Activated naive CD4-positive, alpha-beta T cell treated with anti-CD3 and anti-CD28 coated beads for 36 hours (primary cell): ENCODE measurements around the gene CRYBA4. TPM values are rescaled to one million over a fixed set of nuclear protein-coding genes. Genes with fewer than 3 reads are reported as not detected.
"Not testable (repeated sequence)": the region's sequence is repeated elsewhere in the genome, so short reads cannot be mapped to it uniquely, and the experiment has no call there.

ENCODE experiments used
- CTCF ChIA-PET: fragments of 350-600 bp; sonication (Branson Sonifier 250); formaldehyde crosslinking; loops from one replicate; lab custom pipeline; 2021; ENCODE audit warnings: antibody characterized with exemption; lab: Charles Lee
- DNase-seq: peaks from one replicate; pipeline ENCODE4 v3.0.0-alpha.2; 2020
- H3K27ac Mint-ChIP-seq: one replicate; pipeline ENCODE4 v1.8.0; 2021; ENCODE audit warnings: mild to moderate bottlenecking, mixed read lengths
- H3K27me3 Mint-ChIP-seq: one replicate; pipeline ENCODE4 v1.8.0; 2021; ENCODE audit warnings: low read depth, mixed read lengths
- H3K36me3 Mint-ChIP-seq: one replicate; pipeline ENCODE4 v1.8.0; 2021; ENCODE audit warnings: low read depth, mixed read lengths
- H3K4me1 Mint-ChIP-seq: one replicate; pipeline ENCODE4 v1.8.0; 2021; ENCODE audit warnings: low read depth, mixed read lengths
- H3K4me3 Mint-ChIP-seq: one replicate; pipeline ENCODE4 v1.8.0; 2021; ENCODE audit warnings: mild to moderate bottlenecking, moderate library complexity, mixed read lengths
- H3K9me3 Mint-ChIP-seq: one replicate; pipeline ENCODE4 v1.8.0; 2021; ENCODE audit warnings: mixed read lengths
- intact Hi-C: fragments of 100-400 bp; cut with micrococcal nuclease; formaldehyde crosslinking; loops from one replicate; pipeline ENCODE4 v1.15.1; 2023
- total RNA-seq, 2 experiments: library from RNA; stranded (reverse); gene quantifications; one replicate each; pipeline ENCODE4 v1.2.3, GENCODE V29; 2021

Gene CRYBA4
- total RNA-seq, 2 experiments from 2014 or later: not detected

GRCh38 chr22:26602127-26602526 is 19.6 kb upstream of the CRYBA4 start:
- intact Hi-C loops: no loop called here
- CTCF ChIA-PET: no interaction called here
- Mint-ChIP-seq H3K4me1 (peaks cover 2% of the 10 kb centered on the region), H3K4me3 (no peak overlapping the region), H3K36me3 (no peaks in the 10 kb centered on the region), H3K27me3 (no peaks in the 10 kb centered on the region), H3K9me3 (no peaks in the 10 kb centered on the region), H3K27ac (no peak overlapping the region)
- DNase-seq: no peak

- Mint-ChIP-seq H3K4me3 (no peak overlapping the region), H3K27ac (no peak overlapping the region), H3K36me3 (no peaks in the 10 kb centered on the region), H3K9me3 (no peaks in the 10 kb centered on the region), H3K4me1 (peaks cover 2% of the 10 kb centered on the region), H3K27me3 (no peaks in the 10 kb centered on the region)
- intact Hi-C loops: no loop called here
- DNase-seq: no peak
- CTCF ChIA-PET: no interaction called here
Measured at GRCh38 chr22:26604368-26604767, 17.4 kb upstream of the CRYBA4 start.

- no peak overlapping the region for H3K4me3 Mint-ChIP-seq
- intact Hi-C loops: no loop called here
- H3K27me3 Mint-ChIP-seq: no peaks in the 10 kb centered on the region
- H3K9me3 Mint-ChIP-seq: no peaks in the 10 kb centered on the region
- H3K36me3 Mint-ChIP-seq: no peaks in the 10 kb centered on the region
- CTCF ChIA-PET: no interaction called here
- no peak for DNase-seq
- peak overlapping the region; percentile 8 for H3K27ac Mint-ChIP-seq
- H3K4me1 Mint-ChIP-seq: peaks cover 8% of the 10 kb centered on the region
Measured at GRCh38 chr22:26606611-26607010, 15.2 kb upstream of the CRYBA4 start.

- no peaks in the 10 kb centered on the region for H3K27me3 Mint-ChIP-seq
- CTCF ChIA-PET: interaction anchor here (0.6 kb wide), 1 partner anchor 607 kb away, joined by 5 read pairs; no protein-coding TSS in a partner anchor
- intact Hi-C loops: no loop called here
- no peak overlapping the region for H3K4me3 Mint-ChIP-seq
- H3K9me3 Mint-ChIP-seq: no peaks in the 10 kb centered on the region
- peaks cover 8% of the 10 kb centered on the region for H3K4me1 Mint-ChIP-seq
- H3K27ac Mint-ChIP-seq: no peak overlapping the region
- H3K36me3 Mint-ChIP-seq: no peaks in the 10 kb centered on the region
- DNase-seq: no peak
Measured at GRCh38 chr22:26608129-26608528, 13.6 kb upstream of the CRYBA4 start.

- H3K4me1 Mint-ChIP-seq: peaks cover 8% of the 10 kb centered on the region
- no peak overlapping the region for H3K4me3 Mint-ChIP-seq
- no peaks in the 10 kb centered on the region for H3K36me3 Mint-ChIP-seq
- no peak overlapping the region for H3K27ac Mint-ChIP-seq
- intact Hi-C loops: no loop called here
- CTCF ChIA-PET: no interaction called here
- no peaks in the 10 kb centered on the region for H3K27me3 Mint-ChIP-seq
- no peaks in the 10 kb centered on the region for H3K9me3 Mint-ChIP-seq
- DNase-seq: no peak
Measured at GRCh38 chr22:26609287-26609686, 12.5 kb upstream of the CRYBA4 start.

- CTCF ChIA-PET: no interaction called here
- Mint-ChIP-seq H3K27ac (no peak overlapping the region), H3K9me3 (no peaks in the 10 kb centered on the region), H3K36me3 (no peaks in the 10 kb centered on the region), H3K27me3 (no peaks in the 10 kb centered on the region), H3K4me1 (peaks cover 8% of the 10 kb centered on the region), H3K4me3 (no peak overlapping the region)
- intact Hi-C loops: no loop called here
- peak; percentile 52 for DNase-seq
Measured at GRCh38 chr22:26610072-26610958, 11.4 kb upstream of the CRYBA4 start.

- Mint-ChIP-seq H3K4me1 (peaks cover 8% of the 10 kb centered on the region), H3K27ac (no peak overlapping the region), H3K9me3 (no peaks in the 10 kb centered on the region), H3K36me3 (no peaks in the 10 kb centered on the region), H3K27me3 (no peaks in the 10 kb centered on the region), H3K4me3 (no peak overlapping the region)
- DNase-seq: no peak
- CTCF ChIA-PET: no interaction called here
- intact Hi-C loops: no loop called here
Measured at GRCh38 chr22:26610996-26611395, 10.8 kb upstream of the CRYBA4 start.

- CTCF ChIA-PET: interaction anchor here (0.6 kb wide), 1 partner anchor 1365 kb away, joined by 4 read pairs; no protein-coding TSS in a partner anchor
Measured at GRCh38 chr22:26612652-26613051, 9.1 kb upstream of the CRYBA4 start.

GRCh38 chr22:26613753-26614152 is 8.0 kb upstream of the CRYBA4 start:
- intact Hi-C loops, H3K27ac Mint-ChIP-seq, H3K36me3 Mint-ChIP-seq, H3K4me1 Mint-ChIP-seq, H3K9me3 Mint-ChIP-seq, DNase-seq, H3K4me3 Mint-ChIP-seq, H3K27me3 Mint-ChIP-seq: not testable (repeated sequence)
- CTCF ChIA-PET: interaction anchor here (0.8 kb wide), 1 partner anchor 17 kb away, joined by 4 read pairs; no protein-coding TSS in a partner anchor

More at GRCh38 chr22:26612652-26613051, 9.1 kb upstream of the CRYBA4 start:
- H3K4me3 Mint-ChIP-seq: no peak overlapping the region
- intact Hi-C loops: no loop called here
- no peaks in the 10 kb centered on the region for H3K27me3 Mint-ChIP-seq
- no peak for DNase-seq
- no peaks in the 10 kb centered on the region for H3K9me3 Mint-ChIP-seq
- H3K36me3 Mint-ChIP-seq: no peaks in the 10 kb centered on the region
- no peak overlapping the region for H3K27ac Mint-ChIP-seq
- peaks cover 6% of the 10 kb centered on the region for H3K4me1 Mint-ChIP-seq

- no peak for DNase-seq
- CTCF ChIA-PET: interaction anchor here (0.8 kb wide), 1 partner anchor 17 kb away, joined by 4 read pairs; no protein-coding TSS in a partner anchor
- intact Hi-C loops: no loop called here
- no peak overlapping the region for H3K27ac Mint-ChIP-seq
- no peaks in the 10 kb centered on the region for H3K36me3 Mint-ChIP-seq
- no peak overlapping the region for H3K4me3 Mint-ChIP-seq
- no peaks in the 10 kb centered on the region for H3K9me3 Mint-ChIP-seq
- peaks cover 6% of the 10 kb centered on the region for H3K4me1 Mint-ChIP-seq
- H3K27me3 Mint-ChIP-seq: no peaks in the 10 kb centered on the region
Measured at GRCh38 chr22:26614322-26614721, 7.4 kb upstream of the CRYBA4 start.

GRCh38 chr22:26615149-26615548 is 6.6 kb upstream of the CRYBA4 start:
- Mint-ChIP-seq H3K4me1 (peaks cover 3% of the 10 kb centered on the region), H3K36me3 (no peaks in the 10 kb centered on the region), H3K27ac (no peak overlapping the region), H3K4me3 (no peak overlapping the region), H3K27me3 (no peaks in the 10 kb centered on the region), H3K9me3 (no peaks in the 10 kb centered on the region)
- CTCF ChIA-PET: no interaction called here
- intact Hi-C loops: no loop called here
- no peak for DNase-seq

- Mint-ChIP-seq H3K36me3 (no peaks in the 10 kb centered on the region), H3K4me1 (no peaks in the 10 kb centered on the region), H3K4me3 (no peak overlapping the region), H3K27ac (no peak overlapping the region), H3K9me3 (no peaks in the 10 kb centered on the region), H3K27me3 (no peaks in the 10 kb centered on the region)
- CTCF ChIA-PET: interaction anchor here (0.6 to 1.4 kb wide), 2 partner anchors 28 to 392 kb away, joined by 3 to 4 read pairs; no protein-coding TSS in a partner anchor
- intact Hi-C loops: no loop called here
- DNase-seq: no peak
Measured at GRCh38 chr22:26615830-26616435, 5.8 kb upstream of the CRYBA4 start.
